OCI-LY7 (cell line): ENCODE measurements around the gene CTNNBL1. TPM values are rescaled to one million over a fixed set of nuclear protein-coding genes. Genes with fewer than 3 reads are reported as not detected.

Experiments used
- BruUV-seq: library from RNA; stranded (reverse); fragments of 400-500 nt; replicated peaks from 2 replicates; lab custom pipeline; 2021; lab: Mats Ljungman, UMichigan
- CTCF ChIA-PET: fragments of 300-600 bp; sonication (Branson Sonifier 250); formaldehyde crosslinking; loops from one replicate; lab custom pipeline; 2022; ENCODE audit warnings: antibody characterized with exemption; ENCODE audit not compliant: unreplicated experiment; lab: Charles Lee
- POLR2A ChIA-PET: fragments of 300-600 bp; sonication (Branson Sonifier 250); formaldehyde crosslinking; loops from one replicate; lab custom pipeline; 2022; ENCODE audit warnings: antibody characterized with exemption; lab: Charles Lee
- DNase-seq: peaks from one replicate; pipeline ENCODE4 v3.0.0-alpha.2; 2015; ENCODE audit warnings: low spot score
- H2AFZ ChIP-seq: fragments of 200-600 bp; sonication (generic), shearing (Covaris generic); 2 replicates; pipeline ENCODE4 v1.6.1; 2014; ENCODE audit warnings: mild to moderate bottlenecking, antibody characterized with exemption, low read length, moderate library complexity
- H3K27ac ChIP-seq: fragments of 200-600 bp; sonication (generic); 2 replicates; pipeline ENCODE4 v1.5.1; 2014; ENCODE audit warnings: mixed run types, low read depth, mild to moderate bottlenecking, moderate library complexity, low read length, inconsistent platforms; ENCODE audit not compliant: poor library complexity, severe bottlenecking
- H3K36me3 ChIP-seq: fragments of 200-600 bp; sonication (generic); 2 replicates; pipeline ENCODE4 v1.6.1; 2014; ENCODE audit warnings: mild to moderate bottlenecking, antibody characterized with exemption, low read length, moderate library complexity, mixed read lengths; ENCODE audit not compliant: insufficient read depth
- H3K4me1 ChIP-seq: fragments of 200-600 bp; sonication (generic); 2 replicates; pipeline ENCODE4 v1.5.1; 2014; ENCODE audit warnings: mild to moderate bottlenecking, low read length; ENCODE audit not compliant: insufficient read depth, poor library complexity, severe bottlenecking
- H3K4me2 ChIP-seq: fragments of 200-600 bp; sonication (generic); 2 replicates; pipeline ENCODE4 v1.6.1; 2014; ENCODE audit warnings: mild to moderate bottlenecking, low read length
- H3K4me3 ChIP-seq: fragments of 200-600 bp; sonication (generic); 2 replicates; pipeline ENCODE4 v1.5.1; 2014; ENCODE audit warnings: mild to moderate bottlenecking, low read depth, low read length; ENCODE audit not compliant: poor library complexity, severe bottlenecking
- H3K79me2 ChIP-seq: fragments of 200-600 bp; sonication (generic); 2 replicates; pipeline ENCODE4 v1.6.1; 2016; ENCODE audit warnings: low read depth, mild to moderate bottlenecking, low read length, moderate library complexity, mixed read lengths; ENCODE audit not compliant: insufficient read depth
- H3K9me2 ChIP-seq: fragments of 200-600 bp; sonication (generic); 2 replicates; pipeline ENCODE4 v1.6.1; 2016; ENCODE audit warnings: mild to moderate bottlenecking, low read length, mixed read lengths; ENCODE audit not compliant: insufficient read depth
- H3K9me3 ChIP-seq: fragments of 200-600 bp; sonication (generic); 2 replicates; pipeline ENCODE4 v1.6.1; 2014; ENCODE audit warnings: mild to moderate bottlenecking, mixed run types, low read length, mixed read lengths
- H4K20me1 ChIP-seq: fragments of 200-600 bp; sonication (generic); 2 replicates; pipeline ENCODE4 v1.6.1; 2014; ENCODE audit warnings: mild to moderate bottlenecking, antibody characterized with exemption, low read length, moderate library complexity, mixed read lengths; ENCODE audit not compliant: insufficient read depth
- CTCF ChIP-seq: fragments of 200-600 bp; sonication (generic); conservative IDR thresholded peaks from 2 replicates; pipeline ENCODE4 v1.5.1; 2014; ENCODE audit warnings: mild to moderate bottlenecking, antibody characterized with exemption, low read length, moderate library complexity, mixed read lengths
- EZH2phosphoT487 ChIP-seq: fragments of 200-600 bp; sonication (generic); IDR thresholded peaks from 2 replicates; pipeline ENCODE4 v1.6.1; 2018; ENCODE audit warnings: low read depth, borderline replicate concordance, mild to moderate bottlenecking, mixed run types, antibody characterized with exemption, low read length, moderate library complexity, mixed read lengths
- intact Hi-C: fragments of 100-400 bp; cut with micrococcal nuclease; formaldehyde crosslinking; loops from one replicate; pipeline ENCODE4 v1.10.0; 2022; ENCODE audit not compliant: unreplicated experiment
- total RNA-seq, 2 experiments: library from RNA; depleted of rRNA in 1 of 2; stranded (reverse); fragments of >200 nt in 1 of 2; shearing (Covaris generic) in 1 of 2; gene quantifications; 2 replicates each; pipeline ENCODE4 v1.2.3, GENCODE V29; 2014 to 2022

The CTNNBL1 gene
- total RNA-seq, 2 experiments from 2014 or later = 38.0 to 90.0 TPM

DNA sequence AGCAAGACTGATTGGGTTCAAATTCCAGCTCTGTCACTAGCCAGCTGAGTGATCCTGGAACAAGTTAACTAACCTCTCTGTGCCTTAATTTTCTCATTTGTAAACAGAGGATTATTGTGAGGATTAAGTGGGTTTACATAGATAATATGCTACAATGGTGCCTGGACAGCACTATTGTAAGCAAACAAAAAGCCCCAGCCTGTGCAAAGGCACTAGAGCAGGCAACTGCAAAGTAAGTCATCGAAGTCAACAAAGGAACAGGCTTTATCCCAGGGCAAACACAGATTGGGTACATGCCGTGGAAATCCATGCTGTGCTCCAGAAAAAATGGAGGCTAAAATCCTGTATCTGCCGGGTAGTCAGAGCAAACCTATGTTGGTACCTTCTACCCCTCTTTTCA is 43.2 kb upstream of the CTNNBL1 start:
- intact Hi-C loops = loop anchor here (5.0 kb wide), 1 partner anchor 247 kb away; no protein-coding TSS in a partner anchor
- H2AFZ ChIP-seq = no peak overlapping the region
- ChIA-PET CTCF (interaction anchor here (0.5 kb wide), 1 partner anchor 342 kb away, joined by 6 read pairs; no protein-coding TSS in a partner anchor), POLR2A (no interaction called here)
- H3K9me3 ChIP-seq = no peaks in the 10 kb centered on the region
- H4K20me1 ChIP-seq = no peaks in the 10 kb centered on the region
- H3K9me2 ChIP-seq = no peaks in the 10 kb centered on the region
- H3K4me1 ChIP-seq = no peaks in the 10 kb centered on the region
- H3K36me3 ChIP-seq = no peaks in the 10 kb centered on the region
- no peak for TF ChIP-seq EZH2phosphoT487
- TF ChIP-seq CTCF = no peak
- no TSS peak for BruUV-seq
- DNase-seq = no peak
- no peak overlapping the region for H3K27ac ChIP-seq
- H3K4me3 ChIP-seq = no peak overlapping the region
- no peaks in the 10 kb centered on the region for H3K79me2 ChIP-seq
- H3K4me2 ChIP-seq = no peak overlapping the region

DNA sequence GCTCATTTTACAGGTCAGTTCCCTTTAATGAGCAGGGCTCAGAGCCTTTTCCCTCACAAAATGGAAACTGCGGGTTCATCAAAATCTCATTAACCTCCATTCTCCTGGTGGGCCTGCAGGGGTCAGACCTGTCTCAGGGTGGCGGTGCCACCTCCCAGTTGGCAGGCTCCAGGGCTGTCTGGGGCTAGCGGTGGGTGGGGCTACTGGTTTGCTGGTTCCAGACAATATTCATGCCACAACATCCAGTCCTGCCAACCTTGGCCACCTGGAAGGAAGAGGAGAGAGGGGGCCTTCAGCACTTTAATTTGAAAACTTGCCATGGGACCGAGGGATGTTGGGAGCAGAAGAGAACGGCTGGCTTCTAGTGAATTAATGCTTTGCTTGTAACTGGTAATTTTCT is 41.9 kb upstream of the CTNNBL1 start:
- no peak overlapping the region for H2AFZ ChIP-seq
- DNase-seq = peak; percentile 44
- H3K4me3 ChIP-seq = no peak overlapping the region
- POLR2A ChIA-PET = no interaction called here
- CTCF ChIA-PET = no interaction called here
- no peaks in the 10 kb centered on the region for H3K9me3 ChIP-seq
- no peaks in the 10 kb centered on the region for H4K20me1 ChIP-seq
- no TSS peak for BruUV-seq
- no peaks in the 10 kb centered on the region for H3K36me3 ChIP-seq
- no peaks in the 10 kb centered on the region for H3K4me1 ChIP-seq
- TF ChIP-seq EZH2phosphoT487 (no peak), CTCF (peak; percentile 76)
- no peak overlapping the region for H3K27ac ChIP-seq
- no peak overlapping the region for H3K4me2 ChIP-seq
- no peaks in the 10 kb centered on the region for H3K9me2 ChIP-seq
- intact Hi-C loops = loop anchor here (2.0 to 5.0 kb wide), 2 partner anchors 245 to 341 kb away; no protein-coding TSS in a partner anchor
- no peaks in the 10 kb centered on the region for H3K79me2 ChIP-seq

- intact Hi-C loops = no loop called here
These were observed 36.9 kb upstream of the CTNNBL1 start for GRCh38 chr20:37656945-37657344.

More at GRCh38 chr20:37656945-37657344, 36.9 kb upstream of the CTNNBL1 start:
- Histone ChIP-seq H3K4me2 (no peak overlapping the region), H3K4me3 (no peak overlapping the region), H3K36me3 (no peaks in the 10 kb centered on the region), H3K9me2 (no peaks in the 10 kb centered on the region), H3K79me2 (no peaks in the 10 kb centered on the region), H4K20me1 (no peaks in the 10 kb centered on the region), H2AFZ (no peak overlapping the region), H3K27ac (no peak overlapping the region), H3K4me1 (no peaks in the 10 kb centered on the region), H3K9me3 (no peaks in the 10 kb centered on the region)
- TF ChIP-seq EZH2phosphoT487 = no peak
- no peak for TF ChIP-seq CTCF
- DNase-seq = no peak
- POLR2A ChIA-PET = interaction anchor here (0.6 kb wide), 1 partner anchor 90 kb away, joined by 3 read pairs; no protein-coding TSS in a partner anchor
- BruUV-seq = no TSS peak
- CTCF ChIA-PET = no interaction called here
